ENCODE data around the gene ADGRE1.

Gene ADGRE1

GRCh38 chr19:6876748-6877147 lies 10.6 kb upstream of the ADGRE1 start:
- no peak for DNase-seq

- no peak for DNase-seq
These were observed 9.6 kb upstream of the ADGRE1 start for GRCh38 chr19:6877766-6878165.

- no peak for DNase-seq
These were observed 992 bp upstream of the ADGRE1 start for GRCh38 chr19:6886277-6886897.

- no peak for DNase-seq
These were observed 1.6 kb downstream of the ADGRE1 start for GRCh38 chr19:6888967-6889366.

- DNase-seq = no peak
These were observed 3.1 kb downstream of the ADGRE1 start for GRCh38 chr19:6890401-6890913.

GRCh38 chr19:6890938-6891337 lies 3.6 kb downstream of the ADGRE1 start:
- DNase-seq = no peak

GRCh38 chr19:6891761-6892385 lies 4.5 kb downstream of the ADGRE1 start:
- DNase-seq = no peak

- no peak for DNase-seq
These were observed 6.9 kb downstream of the ADGRE1 start for GRCh38 chr19:6894313-6894712.

GRCh38 chr19:6903446-6903845 lies 16.1 kb downstream of the ADGRE1 start:
- no peak for DNase-seq

GRCh38 chr19:6906559-6907060 lies 19.2 kb downstream of the ADGRE1 start:
- no peak for DNase-seq

GRCh38 chr19:6911523-6911922 lies 24.1 kb downstream of the ADGRE1 start:
- DNase-seq = no peak

- no peak for DNase-seq
These were observed 26.9 kb downstream of the ADGRE1 start for GRCh38 chr19:6914321-6914720.

GRCh38 chr19:6916952-6917351 lies 29.6 kb downstream of the ADGRE1 start:
- DNase-seq = no peak

- DNase-seq = no peak
These were observed 38.0 kb downstream of the ADGRE1 start for GRCh38 chr19:6925386-6925785.

GRCh38 chr19:6925801-6926751 lies 38.7 kb downstream of the ADGRE1 start:
- DNase-seq = no peak

GRCh38 chr19:6930190-6930589 lies 42.8 kb downstream of the ADGRE1 start:
- no peak for DNase-seq

- DNase-seq = no peak
These were observed 47.7 kb downstream of the ADGRE1 start for GRCh38 chr19:6935069-6935468.

- no peak for DNase-seq
These were observed 48.2 kb downstream of the ADGRE1 start for GRCh38 chr19:6935618-6936017.

- DNase-seq = no peak
These were observed 58.4 kb downstream of the ADGRE1 start for GRCh38 chr19:6945733-6946132.

GRCh38 chr19:6947745-6948144 lies 60.4 kb downstream of the ADGRE1 start:
- no peak for DNase-seq

- no peak for DNase-seq
These were observed 61.5 kb downstream of the ADGRE1 start for GRCh38 chr19:6948884-6949283.

GRCh38 chr19:6952956-6953355 lies 65.6 kb downstream of the ADGRE1 start:
- no peak for DNase-seq

- no peak for DNase-seq
These were observed 67.7 kb downstream of the ADGRE1 start for GRCh38 chr19:6955082-6955481.
